ENCODE measurements around the gene GNAQ.

DNA sequence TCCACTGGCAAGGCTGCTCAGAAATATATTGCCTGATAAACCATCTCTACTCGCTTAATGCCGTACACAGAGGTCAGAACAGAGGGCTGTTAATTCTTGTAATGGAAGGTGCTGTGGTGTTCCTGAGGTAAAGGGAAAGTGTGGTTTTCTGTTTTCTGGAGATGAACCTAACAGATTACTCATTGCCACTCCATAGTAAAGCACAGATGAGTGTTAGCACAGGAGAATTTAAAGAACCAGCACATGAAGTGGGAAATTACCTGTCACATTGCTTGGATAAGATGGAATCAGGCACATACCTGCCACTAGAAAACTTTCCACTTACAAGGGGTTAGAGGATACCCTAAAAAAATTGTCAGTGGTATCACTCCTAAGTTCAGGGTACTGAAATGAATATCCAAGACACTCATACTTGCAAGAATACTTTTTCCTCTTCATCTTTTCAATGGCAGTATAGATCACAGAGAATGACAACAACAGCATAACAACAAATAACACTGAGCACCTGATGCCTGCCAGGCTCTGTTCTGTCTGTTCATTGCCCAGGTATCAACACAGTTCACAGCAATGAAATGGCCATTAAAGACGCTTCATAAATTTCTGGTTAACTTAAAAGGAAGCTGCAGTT, 230.6 kb downstream of the GNAQ start:
- TF ChIP-seq, protein P1, sequence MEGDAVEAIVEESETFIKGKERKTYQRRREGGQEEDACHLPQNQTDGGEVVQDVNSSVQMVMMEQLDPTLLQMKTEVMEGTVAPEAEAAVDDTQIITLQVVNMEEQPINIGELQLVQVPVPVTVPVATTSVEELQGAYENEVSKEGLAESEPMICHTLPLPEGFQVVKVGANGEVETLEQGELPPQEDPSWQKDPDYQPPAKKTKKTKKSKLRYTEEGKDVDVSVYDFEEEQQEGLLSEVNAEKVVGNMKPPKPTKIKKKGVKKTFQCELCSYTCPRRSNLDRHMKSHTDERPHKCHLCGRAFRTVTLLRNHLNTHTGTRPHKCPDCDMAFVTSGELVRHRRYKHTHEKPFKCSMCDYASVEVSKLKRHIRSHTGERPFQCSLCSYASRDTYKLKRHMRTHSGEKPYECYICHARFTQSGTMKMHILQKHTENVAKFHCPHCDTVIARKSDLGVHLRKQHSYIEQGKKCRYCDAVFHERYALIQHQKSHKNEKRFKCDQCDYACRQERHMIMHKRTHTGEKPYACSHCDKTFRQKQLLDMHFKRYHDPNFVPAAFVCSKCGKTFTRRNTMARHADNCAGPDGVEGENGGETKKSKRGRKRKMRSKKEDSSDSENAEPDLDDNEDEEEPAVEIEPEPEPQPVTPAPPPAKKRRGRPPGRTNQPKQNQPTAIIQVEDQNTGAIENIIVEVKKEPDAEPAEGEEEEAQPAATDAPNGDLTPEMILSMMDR (IDR thresholded peaks at IDR 0.05): no peak
- TF ChIP-seq SP1 (CRISPR knock-in tag; conservative IDR thresholded peaks at IDR 0.05) (no peak), IRF2 (CRISPR knock-in tag; IDR thresholded peaks at IDR 0.05; ENCODE audit: borderline replicate concordance, low read depth) (no peak), ZNF317 (CRISPR knock-in tag; IDR thresholded peaks at IDR 0.05; ENCODE audit: borderline replicate concordance, low read depth) (no peak), NR1H2 (CRISPR knock-in tag; IDR thresholded peaks at IDR 0.05) (no peak), GABPB1 (CRISPR knock-in tag; IDR thresholded peaks at IDR 0.05) (no peak), PRRX2 (CRISPR knock-in tag; IDR thresholded peaks at IDR 0.05) (no peak)
- TF ChIP-seq, protein P2, sequence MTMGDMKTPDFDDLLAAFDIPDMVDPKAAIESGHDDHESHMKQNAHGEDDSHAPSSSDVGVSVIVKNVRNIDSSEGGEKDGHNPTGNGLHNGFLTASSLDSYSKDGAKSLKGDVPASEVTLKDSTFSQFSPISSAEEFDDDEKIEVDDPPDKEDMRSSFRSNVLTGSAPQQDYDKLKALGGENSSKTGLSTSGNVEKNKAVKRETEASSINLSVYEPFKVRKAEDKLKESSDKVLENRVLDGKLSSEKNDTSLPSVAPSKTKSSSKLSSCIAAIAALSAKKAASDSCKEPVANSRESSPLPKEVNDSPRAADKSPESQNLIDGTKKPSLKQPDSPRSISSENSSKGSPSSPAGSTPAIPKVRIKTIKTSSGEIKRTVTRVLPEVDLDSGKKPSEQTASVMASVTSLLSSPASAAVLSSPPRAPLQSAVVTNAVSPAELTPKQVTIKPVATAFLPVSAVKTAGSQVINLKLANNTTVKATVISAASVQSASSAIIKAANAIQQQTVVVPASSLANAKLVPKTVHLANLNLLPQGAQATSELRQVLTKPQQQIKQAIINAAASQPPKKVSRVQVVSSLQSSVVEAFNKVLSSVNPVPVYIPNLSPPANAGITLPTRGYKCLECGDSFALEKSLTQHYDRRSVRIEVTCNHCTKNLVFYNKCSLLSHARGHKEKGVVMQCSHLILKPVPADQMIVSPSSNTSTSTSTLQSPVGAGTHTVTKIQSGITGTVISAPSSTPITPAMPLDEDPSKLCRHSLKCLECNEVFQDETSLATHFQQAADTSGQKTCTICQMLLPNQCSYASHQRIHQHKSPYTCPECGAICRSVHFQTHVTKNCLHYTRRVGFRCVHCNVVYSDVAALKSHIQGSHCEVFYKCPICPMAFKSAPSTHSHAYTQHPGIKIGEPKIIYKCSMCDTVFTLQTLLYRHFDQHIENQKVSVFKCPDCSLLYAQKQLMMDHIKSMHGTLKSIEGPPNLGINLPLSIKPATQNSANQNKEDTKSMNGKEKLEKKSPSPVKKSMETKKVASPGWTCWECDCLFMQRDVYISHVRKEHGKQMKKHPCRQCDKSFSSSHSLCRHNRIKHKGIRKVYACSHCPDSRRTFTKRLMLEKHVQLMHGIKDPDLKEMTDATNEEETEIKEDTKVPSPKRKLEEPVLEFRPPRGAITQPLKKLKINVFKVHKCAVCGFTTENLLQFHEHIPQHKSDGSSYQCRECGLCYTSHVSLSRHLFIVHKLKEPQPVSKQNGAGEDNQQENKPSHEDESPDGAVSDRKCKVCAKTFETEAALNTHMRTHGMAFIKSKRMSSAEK (CRISPR knock-in tag; IDR thresholded peaks at IDR 0.05; ENCODE audit: borderline replicate concordance): no peak
- TF ChIP-seq, protein P3, sequence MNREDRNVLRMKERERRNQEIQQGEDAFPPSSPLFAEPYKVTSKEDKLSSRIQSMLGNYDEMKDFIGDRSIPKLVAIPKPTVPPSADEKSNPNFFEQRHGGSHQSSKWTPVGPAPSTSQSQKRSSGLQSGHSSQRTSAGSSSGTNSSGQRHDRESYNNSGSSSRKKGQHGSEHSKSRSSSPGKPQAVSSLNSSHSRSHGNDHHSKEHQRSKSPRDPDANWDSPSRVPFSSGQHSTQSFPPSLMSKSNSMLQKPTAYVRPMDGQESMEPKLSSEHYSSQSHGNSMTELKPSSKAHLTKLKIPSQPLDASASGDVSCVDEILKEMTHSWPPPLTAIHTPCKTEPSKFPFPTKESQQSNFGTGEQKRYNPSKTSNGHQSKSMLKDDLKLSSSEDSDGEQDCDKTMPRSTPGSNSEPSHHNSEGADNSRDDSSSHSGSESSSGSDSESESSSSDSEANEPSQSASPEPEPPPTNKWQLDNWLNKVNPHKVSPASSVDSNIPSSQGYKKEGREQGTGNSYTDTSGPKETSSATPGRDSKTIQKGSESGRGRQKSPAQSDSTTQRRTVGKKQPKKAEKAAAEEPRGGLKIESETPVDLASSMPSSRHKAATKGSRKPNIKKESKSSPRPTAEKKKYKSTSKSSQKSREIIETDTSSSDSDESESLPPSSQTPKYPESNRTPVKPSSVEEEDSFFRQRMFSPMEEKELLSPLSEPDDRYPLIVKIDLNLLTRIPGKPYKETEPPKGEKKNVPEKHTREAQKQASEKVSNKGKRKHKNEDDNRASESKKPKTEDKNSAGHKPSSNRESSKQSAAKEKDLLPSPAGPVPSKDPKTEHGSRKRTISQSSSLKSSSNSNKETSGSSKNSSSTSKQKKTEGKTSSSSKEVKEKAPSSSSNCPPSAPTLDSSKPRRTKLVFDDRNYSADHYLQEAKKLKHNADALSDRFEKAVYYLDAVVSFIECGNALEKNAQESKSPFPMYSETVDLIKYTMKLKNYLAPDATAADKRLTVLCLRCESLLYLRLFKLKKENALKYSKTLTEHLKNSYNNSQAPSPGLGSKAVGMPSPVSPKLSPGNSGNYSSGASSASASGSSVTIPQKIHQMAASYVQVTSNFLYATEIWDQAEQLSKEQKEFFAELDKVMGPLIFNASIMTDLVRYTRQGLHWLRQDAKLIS (CRISPR knock-in tag; IDR thresholded peaks at IDR 0.05; ENCODE audit: borderline replicate concordance): no peak
- TF ChIP-seq, protein P4, sequence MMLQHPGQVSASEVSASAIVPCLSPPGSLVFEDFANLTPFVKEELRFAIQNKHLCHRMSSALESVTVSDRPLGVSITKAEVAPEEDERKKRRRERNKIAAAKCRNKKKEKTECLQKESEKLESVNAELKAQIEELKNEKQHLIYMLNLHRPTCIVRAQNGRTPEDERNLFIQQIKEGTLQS (CRISPR knock-in tag; conservative IDR thresholded peaks at IDR 0.05): no peak
- TF ChIP-seq, protein P5, sequence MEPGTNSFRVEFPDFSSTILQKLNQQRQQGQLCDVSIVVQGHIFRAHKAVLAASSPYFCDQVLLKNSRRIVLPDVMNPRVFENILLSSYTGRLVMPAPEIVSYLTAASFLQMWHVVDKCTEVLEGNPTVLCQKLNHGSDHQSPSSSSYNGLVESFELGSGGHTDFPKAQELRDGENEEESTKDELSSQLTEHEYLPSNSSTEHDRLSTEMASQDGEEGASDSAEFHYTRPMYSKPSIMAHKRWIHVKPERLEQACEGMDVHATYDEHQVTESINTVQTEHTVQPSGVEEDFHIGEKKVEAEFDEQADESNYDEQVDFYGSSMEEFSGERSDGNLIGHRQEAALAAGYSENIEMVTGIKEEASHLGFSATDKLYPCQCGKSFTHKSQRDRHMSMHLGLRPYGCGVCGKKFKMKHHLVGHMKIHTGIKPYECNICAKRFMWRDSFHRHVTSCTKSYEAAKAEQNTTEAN (CRISPR knock-in tag; IDR thresholded peaks at IDR 0.05): no peak
- TF ChIP-seq, protein P6, sequence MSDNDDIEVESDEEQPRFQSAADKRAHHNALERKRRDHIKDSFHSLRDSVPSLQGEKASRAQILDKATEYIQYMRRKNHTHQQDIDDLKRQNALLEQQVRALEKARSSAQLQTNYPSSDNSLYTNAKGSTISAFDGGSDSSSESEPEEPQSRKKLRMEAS (CRISPR knock-in tag; IDR thresholded peaks at IDR 0.05): no peak
- TF ChIP-seq, protein P7, sequence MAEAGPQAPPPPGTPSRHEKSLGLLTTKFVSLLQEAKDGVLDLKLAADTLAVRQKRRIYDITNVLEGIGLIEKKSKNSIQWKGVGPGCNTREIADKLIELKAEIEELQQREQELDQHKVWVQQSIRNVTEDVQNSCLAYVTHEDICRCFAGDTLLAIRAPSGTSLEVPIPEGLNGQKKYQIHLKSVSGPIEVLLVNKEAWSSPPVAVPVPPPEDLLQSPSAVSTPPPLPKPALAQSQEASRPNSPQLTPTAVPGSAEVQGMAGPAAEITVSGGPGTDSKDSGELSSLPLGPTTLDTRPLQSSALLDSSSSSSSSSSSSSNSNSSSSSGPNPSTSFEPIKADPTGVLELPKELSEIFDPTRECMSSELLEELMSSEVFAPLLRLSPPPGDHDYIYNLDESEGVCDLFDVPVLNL (CRISPR knock-in tag; IDR thresholded peaks at IDR 0.05; ENCODE audit: borderline replicate concordance, low read depth): no peak
- TF ChIP-seq, protein P8, sequence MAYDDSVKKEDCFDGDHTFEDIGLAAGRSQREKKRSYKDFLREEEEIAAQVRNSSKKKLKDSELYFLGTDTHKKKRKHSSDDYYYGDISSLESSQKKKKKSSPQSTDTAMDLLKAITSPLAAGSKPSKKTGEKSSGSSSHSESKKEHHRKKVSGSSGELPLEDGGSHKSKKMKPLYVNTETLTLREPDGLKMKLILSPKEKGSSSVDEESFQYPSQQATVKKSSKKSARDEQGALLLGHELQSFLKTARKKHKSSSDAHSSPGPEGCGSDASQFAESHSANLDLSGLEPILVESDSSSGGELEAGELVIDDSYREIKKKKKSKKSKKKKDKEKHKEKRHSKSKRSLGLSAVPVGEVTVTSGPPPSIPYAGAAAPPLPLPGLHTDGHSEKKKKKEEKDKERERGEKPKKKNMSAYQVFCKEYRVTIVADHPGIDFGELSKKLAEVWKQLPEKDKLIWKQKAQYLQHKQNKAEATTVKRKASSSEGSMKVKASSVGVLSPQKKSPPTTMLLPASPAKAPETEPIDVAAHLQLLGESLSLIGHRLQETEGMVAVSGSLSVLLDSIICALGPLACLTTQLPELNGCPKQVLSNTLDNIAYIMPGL (CRISPR knock-in tag; IDR thresholded peaks at IDR 0.05): no peak

Measured in WTC11 (cell line).